HCEC 1CT (cell line): Measurements from ENCODE around the gene C10orf95.
"Not testable (repeated sequence)": the region's sequence is repeated elsewhere in the genome, so short reads cannot be mapped to it uniquely, and the experiment has no call there.

ENCODE experiments used
- DNase-seq: peaks from one replicate; pipeline ENCODE4 v3.0.0-alpha.2; 2017

C10orf95 gene

GRCh38 chr10:102463983-102464382, 12.6 kb upstream of the C10orf95 start:
- no peak for DNase-seq

GRCh38 chr10:102462512-102463054, 11.2 kb upstream of the C10orf95 start:
- no peak for DNase-seq

- peak; percentile 72 for DNase-seq
These were observed 10.1 kb upstream of the C10orf95 start for GRCh38 chr10:102461187-102462054.

- DNase-seq: no peak
These were observed 9.5 kb upstream of the C10orf95 start for GRCh38 chr10:102460836-102461186.

GRCh38 chr10:102458656-102459055, 7.3 kb upstream of the C10orf95 start:
- no peak for DNase-seq

GRCh38 chr10:102457591-102458150, 6.3 kb upstream of the C10orf95 start:
- DNase-seq: no peak

GRCh38 chr10:102455893-102456471, 4.6 kb upstream of the C10orf95 start:
- peak; percentile 90 for DNase-seq

- not testable (repeated sequence) for DNase-seq
These were observed 3.5 kb upstream of the C10orf95 start for GRCh38 chr10:102454662-102455487.

- DNase-seq: no peak
These were observed 2.2 kb upstream of the C10orf95 start for GRCh38 chr10:102453502-102453901.

GRCh38 chr10:102452672-102453340, 1.5 kb upstream of the C10orf95 start:
- peak; percentile 83 for DNase-seq

- DNase-seq: peak; percentile 70
These were observed 804 bp downstream of the C10orf95 start for GRCh38 chr10:102450374-102451104.

- DNase-seq: no peak
These were observed 1.3 kb downstream of the C10orf95 start for GRCh38 chr10:102450124-102450373.

GRCh38 chr10:102449321-102450123, 1.8 kb downstream of the C10orf95 start:
- DNase-seq: no peak

GRCh38 chr10:102444851-102445250, 6.5 kb downstream of the C10orf95 start:
- DNase-seq: no peak

GRCh38 chr10:102438374-102438773, 13.0 kb downstream of the C10orf95 start:
- no peak for DNase-seq

- no peak for DNase-seq
These were observed 13.8 kb downstream of the C10orf95 start for GRCh38 chr10:102437515-102437914.

- no peak for DNase-seq
These were observed 15.0 kb downstream of the C10orf95 start for GRCh38 chr10:102436312-102436711.

- DNase-seq: no peak
These were observed 15.7 kb downstream of the C10orf95 start for GRCh38 chr10:102435529-102436233.

GRCh38 chr10:102435133-102435497, 16.2 kb downstream of the C10orf95 start:
- no peak for DNase-seq

- peak; percentile 43 for DNase-seq
These were observed 16.8 kb downstream of the C10orf95 start for GRCh38 chr10:102434394-102435132.
